Measurements from ENCODE around the gene TSNAXIP1. TPM values are rescaled to one million over a fixed set of nuclear protein-coding genes. Genes with fewer than 3 reads are reported as not detected.
A peak's percentile ranks its signal among the peaks of the same experiment; 100 is the strongest.
"Not testable (repeated sequence)": the region's sequence is repeated elsewhere in the genome, so short reads cannot be mapped to it uniquely, and the experiment has no call there.

TSNAXIP1 gene
- total and polyA plus RNA-seq, 12 donors: 0.72 to 18.7 (median 2.3) TPM

GRCh38 chr16:67860589-67861398, 54.1 kb downstream of the TSNAXIP1 start:
- intact Hi-C loops (cut with DNase I): loop anchor here in 1 of 2 donors (10.0 kb wide), 1 partner anchor 46 kb away; no protein-coding TSS in a partner anchor
- WGBS, 4 donors: 80 to 88% (median 84%) methylated on average over 5 to 8 of the region's 8 CpGs
- Histone ChIP-seq H3K27ac (no peak overlapping the region), H3K9me3 (replicated peaks in 1 of 3) (no peaks in the 10 kb centered on the region), H3K4me1 (replicated peaks in 1 of 2) (peaks cover 37 to 38% of the 10 kb centered on the region in 2 donors), H3K27me3 (no peaks in the 10 kb centered on the region), H3K36me3 (replicated peaks in 1 of 2) (peaks cover 0 to 15% of the 10 kb centered on the region in 2 donors), H3K4me3 (no peak overlapping the region)
- no peak for TF ChIP-seq POLR2A (IDR thresholded peaks at IDR 0.05)
- TF ChIP-seq CTCF (IDR thresholded peaks at IDR 0.05): no peak
- no peak for DNase-seq

- 87 to 93% (median 89%) methylated on average over 6 of the region's 6 CpGs for WGBS, 4 donors
- peak overlapping the region in 2 of 5 donors; percentile 2 to 88 for H3K27ac ChIP-seq
- intact Hi-C loops (cut with DNase I): loop anchor here in 1 of 2 donors (10.0 kb wide), 1 partner anchor 47 kb away; no protein-coding TSS in a partner anchor
- DNase-seq: no peak
- peaks cover 31 to 38% of the 10 kb centered on the region in 2 donors for H3K4me1 ChIP-seq (replicated peaks in 1 of 2)
- no peaks in the 10 kb centered on the region for H3K27me3 ChIP-seq
- H3K36me3 ChIP-seq (replicated peaks in 1 of 2): peaks cover 0 to 24% of the 10 kb centered on the region in 2 donors
- no peak for TF ChIP-seq CTCF (IDR thresholded peaks at IDR 0.05)
- no peak for TF ChIP-seq POLR2A (IDR thresholded peaks at IDR 0.05)
- H3K4me3 ChIP-seq: no peak overlapping the region
- H3K9me3 ChIP-seq (replicated peaks in 1 of 3): no peaks in the 10 kb centered on the region
Observed at GRCh38 chr16:67861877-67862276, 55.2 kb downstream of the TSNAXIP1 start.

- Histone ChIP-seq H3K27ac (peak overlapping the region; percentile 39 to 88 (median 75)), H3K4me3 (no peak overlapping the region)
Observed at GRCh38 chr16:67862623-67863583, 56.2 kb downstream of the TSNAXIP1 start.

GRCh38 chr16:67864044-67864443, 57.4 kb downstream of the TSNAXIP1 start:
- intact Hi-C loops (cut with DNase I): loop anchor here in 1 of 2 donors (10.0 kb wide), 1 partner anchor 49 kb away; no protein-coding TSS in a partner anchor
- 92 to 98% (median 94%) methylated on average over 6 of the region's 6 CpGs for WGBS, 4 donors
- H3K27me3 ChIP-seq; H3K9me3 ChIP-seq (replicated peaks in 1 of 3); DNase-seq; H3K4me3 ChIP-seq: not testable (repeated sequence)
- Histone ChIP-seq H3K4me1 (replicated peaks in 1 of 2) (peaks cover 17 to 23% of the 10 kb centered on the region in 2 donors), H3K36me3 (replicated peaks in 1 of 2) (peaks cover 0 to 44% of the 10 kb centered on the region in 2 donors), H3K27ac (peak overlapping the region in 4 of 5 donors; percentile 63 to 88 (median 79))

More at GRCh38 chr16:67862623-67863583, 56.2 kb downstream of the TSNAXIP1 start:
- no peaks in the 10 kb centered on the region for H3K27me3 ChIP-seq
- H3K36me3 ChIP-seq (replicated peaks in 1 of 2): peaks cover 0 to 33% of the 10 kb centered on the region in 2 donors
- intact Hi-C loops (cut with DNase I): loop anchor here in 1 of 2 donors (10.0 kb wide), 1 partner anchor 48 kb away; no protein-coding TSS in a partner anchor
- H3K4me1 ChIP-seq (replicated peaks in 1 of 2): peaks cover 22 to 28% of the 10 kb centered on the region in 2 donors
- no peaks in the 10 kb centered on the region for H3K9me3 ChIP-seq (replicated peaks in 1 of 3)
- peak; percentile 80 to 93 (median 92) for DNase-seq
- TF ChIP-seq POLR2A (IDR thresholded peaks at IDR 0.05): peak in 1 of 2 donors; percentile 64
- TF ChIP-seq CTCF (IDR thresholded peaks at IDR 0.05): no peak
- 41 to 60% (median 50%) methylated on average over 11 of the region's 11 CpGs for WGBS, 4 donors
